IMR-90 (cell line): ENCODE measurements around the gene ABHD1.

Experiments used
- BHLHE40 ChIP-seq: fragments of 150-350 bp; IDR thresholded peaks from 2 replicates; pipeline ENCODE4 v1.6.1; 2016; ENCODE audit warnings: mild to moderate bottlenecking, low read depth, low read length
- CEBPB ChIP-seq: IDR thresholded peaks from 2 replicates; pipeline ENCODE4 v1.6.1; 2012; ENCODE audit warnings: low read depth, low read length, improper control_type of control experiment
- CHD1 ChIP-seq: IDR thresholded peaks from 2 replicates; pipeline ENCODE4 v1.6.1; 2012; ENCODE audit warnings: low read depth, low read length, improper control_type of control experiment
- FOS ChIP-seq: fragments of 150-350 bp; IDR thresholded peaks from 2 replicates; pipeline ENCODE4 v1.6.1; 2016; ENCODE audit warnings: low read depth, low read length
- MAFK ChIP-seq: IDR thresholded peaks from 2 replicates; pipeline ENCODE4 v1.6.1; 2012; ENCODE audit warnings: low read depth, low read length, improper control_type of control experiment
- NFE2L2 ChIP-seq: fragments of 150-350 bp; IDR thresholded peaks from 2 replicates; pipeline ENCODE4 v1.6.1; 2016; ENCODE audit warnings: low read depth, mild to moderate bottlenecking, low read length
- POLR2A ChIP-seq: IDR thresholded peaks from 2 replicates; pipeline ENCODE4 v1.6.1; 2012; ENCODE audit warnings: mild to moderate bottlenecking, low read depth, low read length
- RAD21 ChIP-seq: IDR thresholded peaks from 2 replicates; pipeline ENCODE4 v1.6.1; 2012; ENCODE audit warnings: low read length, improper control_type of control experiment
- RCOR1 ChIP-seq: IDR thresholded peaks from 2 replicates; pipeline ENCODE4 v1.6.1; 2012; ENCODE audit warnings: mild to moderate bottlenecking, low read length, improper control_type of control experiment; ENCODE audit not compliant: insufficient replicate concordance
- RFX5 ChIP-seq: IDR thresholded peaks from 2 replicates; pipeline ENCODE4 v1.8.0; 2012; ENCODE audit warnings: low read depth, mild to moderate bottlenecking, low read length, moderate library complexity
- SMC3 ChIP-seq: fragments of 150-350 bp; IDR thresholded peaks from 2 replicates; pipeline ENCODE4 v1.6.1; 2016; ENCODE audit warnings: low read depth, mild to moderate bottlenecking, antibody characterized with exemption, low read length, moderate library complexity
- TF ChIP-seq, protein P1 (sequence below): conservative IDR thresholded peaks from 2 replicates; pipeline ENCODE4 v1.5.1; 2012; ENCODE audit warnings: mild to moderate bottlenecking, low read depth, low read length, improper control_type of control experiment
- TF ChIP-seq, protein P2 (sequence below): fragments of 150-350 bp; IDR thresholded peaks from 2 replicates; pipeline ENCODE4 v1.6.1; 2016; ENCODE audit warnings: low read depth, mild to moderate bottlenecking, low read length, moderate library complexity, borderline replicate concordance
- TF ChIP-seq, protein P3 (sequence below): fragments of 150-350 bp; IDR thresholded peaks from 2 replicates; pipeline ENCODE4 v1.6.1; 2017; ENCODE audit warnings: mild to moderate bottlenecking, antibody characterized with exemption, low read length, low read depth

DNA sequence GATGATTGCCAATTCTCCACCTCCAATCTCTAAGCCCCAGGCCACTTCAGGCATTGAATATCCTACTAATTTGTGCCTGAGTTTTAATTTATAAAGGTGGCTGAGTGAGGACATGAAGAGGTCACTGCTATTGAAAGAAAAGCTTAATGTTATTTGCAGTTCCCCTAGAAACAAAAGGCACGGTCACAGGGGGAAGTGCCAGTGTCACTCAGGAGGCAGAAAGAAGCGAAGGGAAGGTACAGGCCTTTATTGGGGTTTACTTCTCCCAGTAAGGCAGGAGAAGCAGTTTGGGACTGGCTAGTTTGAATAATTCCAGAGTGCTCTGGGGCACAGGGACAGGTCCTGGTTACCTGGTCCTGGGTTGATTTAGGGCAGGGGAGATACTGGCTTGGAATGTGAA is 1.7 kb upstream of the ABHD1 start:
- TF ChIP-seq RFX5 (no peak), POLR2A (no peak), RAD21 (no peak), MAFK (no peak), BHLHE40 (no peak), CEBPB (no peak), RCOR1 (no peak), FOS (no peak), NFE2L2 (no peak), CHD1 (no peak), SMC3 (no peak)
- TF ChIP-seq, protein P1, sequence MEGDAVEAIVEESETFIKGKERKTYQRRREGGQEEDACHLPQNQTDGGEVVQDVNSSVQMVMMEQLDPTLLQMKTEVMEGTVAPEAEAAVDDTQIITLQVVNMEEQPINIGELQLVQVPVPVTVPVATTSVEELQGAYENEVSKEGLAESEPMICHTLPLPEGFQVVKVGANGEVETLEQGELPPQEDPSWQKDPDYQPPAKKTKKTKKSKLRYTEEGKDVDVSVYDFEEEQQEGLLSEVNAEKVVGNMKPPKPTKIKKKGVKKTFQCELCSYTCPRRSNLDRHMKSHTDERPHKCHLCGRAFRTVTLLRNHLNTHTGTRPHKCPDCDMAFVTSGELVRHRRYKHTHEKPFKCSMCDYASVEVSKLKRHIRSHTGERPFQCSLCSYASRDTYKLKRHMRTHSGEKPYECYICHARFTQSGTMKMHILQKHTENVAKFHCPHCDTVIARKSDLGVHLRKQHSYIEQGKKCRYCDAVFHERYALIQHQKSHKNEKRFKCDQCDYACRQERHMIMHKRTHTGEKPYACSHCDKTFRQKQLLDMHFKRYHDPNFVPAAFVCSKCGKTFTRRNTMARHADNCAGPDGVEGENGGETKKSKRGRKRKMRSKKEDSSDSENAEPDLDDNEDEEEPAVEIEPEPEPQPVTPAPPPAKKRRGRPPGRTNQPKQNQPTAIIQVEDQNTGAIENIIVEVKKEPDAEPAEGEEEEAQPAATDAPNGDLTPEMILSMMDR: no peak
- TF ChIP-seq, protein P2, sequence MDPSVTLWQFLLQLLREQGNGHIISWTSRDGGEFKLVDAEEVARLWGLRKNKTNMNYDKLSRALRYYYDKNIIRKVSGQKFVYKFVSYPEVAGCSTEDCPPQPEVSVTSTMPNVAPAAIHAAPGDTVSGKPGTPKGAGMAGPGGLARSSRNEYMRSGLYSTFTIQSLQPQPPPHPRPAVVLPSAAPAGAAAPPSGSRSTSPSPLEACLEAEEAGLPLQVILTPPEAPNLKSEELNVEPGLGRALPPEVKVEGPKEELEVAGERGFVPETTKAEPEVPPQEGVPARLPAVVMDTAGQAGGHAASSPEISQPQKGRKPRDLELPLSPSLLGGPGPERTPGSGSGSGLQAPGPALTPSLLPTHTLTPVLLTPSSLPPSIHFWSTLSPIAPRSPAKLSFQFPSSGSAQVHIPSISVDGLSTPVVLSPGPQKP: no peak
- TF ChIP-seq, protein P3, sequence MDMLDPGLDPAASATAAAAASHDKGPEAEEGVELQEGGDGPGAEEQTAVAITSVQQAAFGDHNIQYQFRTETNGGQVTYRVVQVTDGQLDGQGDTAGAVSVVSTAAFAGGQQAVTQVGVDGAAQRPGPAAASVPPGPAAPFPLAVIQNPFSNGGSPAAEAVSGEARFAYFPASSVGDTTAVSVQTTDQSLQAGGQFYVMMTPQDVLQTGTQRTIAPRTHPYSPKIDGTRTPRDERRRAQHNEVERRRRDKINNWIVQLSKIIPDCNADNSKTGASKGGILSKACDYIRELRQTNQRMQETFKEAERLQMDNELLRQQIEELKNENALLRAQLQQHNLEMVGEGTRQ: no peak
